HCT116 (cell line): ENCODE data around the gene AKNAD1. TPM values are rescaled to one million over a fixed set of nuclear protein-coding genes. Genes with fewer than 3 reads are reported as not detected.

ENCODE experiments used
- ATAC-seq: fragments of 200-7000 bp; cut with Tn5 transposase; 2 replicates; pipeline ENCODE4 v1.9.1; 2020; ENCODE audit warnings: mild to moderate bottlenecking, moderate library complexity
- Bru-seq: library from RNA; stranded (reverse); fragments of 400-500 nt; gene quantifications from one replicate; lab custom pipeline; 2021; lab: Mats Ljungman, UMichigan
- BruChase-seq, 2 experiments: library from RNA; stranded (reverse); fragments of 400-500 nt; gene quantifications; one replicate each; lab custom pipeline; 2021; lab: Mats Ljungman, UMichigan
- BruUV-seq: library from RNA; stranded (reverse); fragments of 400-500 nt; replicated peaks from 2 replicates; lab custom pipeline; 2021; lab: Mats Ljungman, UMichigan
- CTCF ChIA-PET: fragments of 300-600 bp; sonication (Branson Sonifier 250); formaldehyde crosslinking; loops from one replicate; lab custom pipeline; 2021; ENCODE audit warnings: antibody characterized with exemption; lab: Charles Lee
- POLR2A ChIA-PET: fragments of 300-600, 350-600 bp; sonication (Branson Sonifier 250); formaldehyde crosslinking; loops from one replicate; lab custom pipeline; 2021; ENCODE audit warnings: antibody characterized with exemption; lab: Charles Lee
- RAD21 ChIA-PET, 2 experiments: fragments of 300-600 bp; sonication (Branson Sonifier 250); formaldehyde crosslinking; loops; one replicate each; lab custom pipeline; 2023; ENCODE audit warnings: low total read pairs in 2 of 2; ENCODE audit not compliant: uncharacterized antibody in 2 of 2, unreplicated experiment in 2 of 2, low non-redundant PET in 1 of 2; lab: Charles Lee
- DNase-seq: peaks from one replicate; pipeline ENCODE4 v3.0.0-alpha.2; 2010; ENCODE audit warnings: low read depth, low spot score
- H2AFZ ChIP-seq: fragments of 200-600 bp; shearing (Covaris generic), sonication (generic); 2 replicates; pipeline ENCODE4 v1.6.1; 2017; ENCODE audit warnings: low read depth, mixed run types, mixed read lengths, antibody characterized with exemption, low read length; ENCODE audit not compliant: poor library complexity, severe bottlenecking
- H3K27ac ChIP-seq: 2 replicates; pipeline ENCODE4 v1.5.1; 2012; ENCODE audit warnings: low read depth, low read length
- H3K27me3 ChIP-seq: fragments of 200-600 bp; sonication (generic); 2 replicates; pipeline ENCODE4 v1.6.1; 2016; ENCODE audit warnings: mixed run types, low read length, mixed read lengths; ENCODE audit not compliant: insufficient read depth
- H3K36me3 ChIP-seq, 2 experiments: fragments of 200-500 bp in 1 of 2; fragments of 200-600 bp in 1 of 2; sonication (Bioruptor generic) in 1 of 2; sonication (generic) in 1 of 2; 2 replicates each; pipeline versions ENCODE4 v1.5.1 to v1.6.1; 2014 to 2016; ENCODE audit warnings: low read length in 2 of 2, inconsistent platforms in 1 of 2, mixed read lengths in 1 of 2, mixed run types in 1 of 2; ENCODE audit not compliant: insufficient read depth in 2 of 2, control insufficient read depth in 1 of 2
- H3K4me1 ChIP-seq, 2 experiments: fragments of 200-600 bp in 1 of 2; sonication (generic) in 1 of 2; 2 replicates each; pipeline versions ENCODE4 v1.5.1 to v1.6.1; 2012 to 2017; ENCODE audit warnings: low read length in 2 of 2, inconsistent platforms in 1 of 2, mild to moderate bottlenecking in 1 of 2, mixed read lengths in 1 of 2, mixed run types in 1 of 2, moderate library complexity in 1 of 2; ENCODE audit not compliant: insufficient read depth in 2 of 2, control insufficient read depth in 1 of 2
- H3K4me2 ChIP-seq: fragments of 200-600 bp; sonication (generic); 2 replicates; pipeline ENCODE4 v1.6.1; 2017; ENCODE audit warnings: mixed run types, low read length, mixed read lengths
- H3K4me3 ChIP-seq, 2 experiments: fragments of 200-600 bp in 1 of 2; sonication (generic) in 1 of 2; replicated peaks in 1 of 2; 2 replicates each; pipeline ENCODE4 v1.5.1; 2011 to 2016; ENCODE audit warnings: low read length in 2 of 2, control low read depth in 1 of 2, low read depth in 1 of 2, mild to moderate bottlenecking in 1 of 2, mixed read lengths in 1 of 2, mixed run types in 1 of 2
- H3K79me2 ChIP-seq: fragments of 200-600 bp; sonication (generic); 2 replicates; pipeline ENCODE4 v1.6.1; 2017; ENCODE audit warnings: mild to moderate bottlenecking, mixed run types, low read length, moderate library complexity, mixed read lengths; ENCODE audit not compliant: insufficient read depth
- H3K9ac ChIP-seq: fragments of 200-600 bp; sonication (generic); 2 replicates; pipeline ENCODE4 v1.6.1; 2016; ENCODE audit warnings: low read length, mixed read lengths
- H3K9me2 ChIP-seq: fragments of 200-600 bp; sonication (generic), shearing (Covaris generic); 2 replicates; pipeline ENCODE4 v1.6.1; 2017; ENCODE audit warnings: mixed run types, mild to moderate bottlenecking, moderate library complexity; ENCODE audit not compliant: insufficient read depth
- H3K9me3 ChIP-seq, 2 experiments: fragments of 200-500 bp in 1 of 2; fragments of 200-600 bp in 1 of 2; sonication (Bioruptor generic) in 1 of 2; sonication (generic) in 1 of 2; 2 replicates each; pipeline ENCODE4 v1.6.1; 2014 to 2017; ENCODE audit warnings: low read length in 2 of 2, mixed read lengths in 2 of 2, inconsistent platforms in 1 of 2, low read depth in 1 of 2, mild to moderate bottlenecking in 1 of 2, mixed run types in 1 of 2, moderate library complexity in 1 of 2; ENCODE audit not compliant: control insufficient read depth in 1 of 2, insufficient read depth in 1 of 2
- H4K20me1 ChIP-seq: fragments of 200-600 bp; sonication (generic), shearing (Covaris generic); 2 replicates; pipeline ENCODE4 v1.6.1; 2017; ENCODE audit warnings: mixed run types, mild to moderate bottlenecking, moderate library complexity; ENCODE audit not compliant: insufficient read depth
- ATF3 ChIP-seq: IDR thresholded peaks from 2 replicates; pipeline ENCODE4 v1.6.1; 2012
- CBX3 ChIP-seq: IDR thresholded peaks from 2 replicates; pipeline ENCODE4 v1.6.1; 2012; ENCODE audit warnings: low read depth
- CEBPB ChIP-seq: IDR thresholded peaks from 2 replicates; pipeline ENCODE4 v1.6.1; 2012; ENCODE audit warnings: low read depth
- EGR1 ChIP-seq: IDR thresholded peaks from 2 replicates; pipeline ENCODE4 v1.6.1; 2012; ENCODE audit warnings: low read depth
- EZH2 ChIP-seq: fragments of 200-600 bp; sonication (generic); IDR thresholded peaks from 2 replicates; pipeline ENCODE4 v1.6.1; 2017; ENCODE audit warnings: antibody characterized with exemption, mixed run types
- EZH2phosphoT487 ChIP-seq: fragments of 200-600 bp; IDR thresholded peaks from 2 replicates; pipeline ENCODE4 v1.6.1; 2018; ENCODE audit warnings: antibody characterized with exemption, borderline replicate concordance
- FOSL1 ChIP-seq: IDR thresholded peaks from 2 replicates; pipeline ENCODE4 v1.6.1; 2012; ENCODE audit warnings: low read depth
- JUND ChIP-seq: IDR thresholded peaks from 2 replicates; pipeline ENCODE4 v1.6.1; 2012
- MAX ChIP-seq: IDR thresholded peaks from 2 replicates; pipeline ENCODE4 v1.6.1; 2012
- POLR2A ChIP-seq: IDR thresholded peaks from 2 replicates; pipeline ENCODE4 v1.7.0; 2011; ENCODE audit warnings: borderline replicate concordance; ENCODE audit not compliant: insufficient read depth, insufficient read length; ENCODE audit errors: extremely low read depth
- RAD21 ChIP-seq: IDR thresholded peaks from 2 replicates; pipeline ENCODE4 v1.6.1; 2012; ENCODE audit warnings: low read depth, mild to moderate bottlenecking
- SIN3A ChIP-seq: IDR thresholded peaks from 2 replicates; pipeline ENCODE4 v1.6.1; 2012; ENCODE audit warnings: low read depth
- SP1 ChIP-seq: IDR thresholded peaks from 2 replicates; pipeline ENCODE4 v1.6.1; 2012; ENCODE audit warnings: low read depth
- SRF ChIP-seq: IDR thresholded peaks from 2 replicates; pipeline ENCODE4 v1.6.1; 2012; ENCODE audit warnings: low read depth
- TCF7L2 ChIP-seq: IDR thresholded peaks from 2 replicates; pipeline ENCODE4 v1.7.0; 2011; ENCODE audit warnings: borderline replicate concordance, inconsistent platforms; ENCODE audit not compliant: insufficient read depth, insufficient read length; ENCODE audit errors: extremely low read depth
- YY1 ChIP-seq: IDR thresholded peaks from 2 replicates; pipeline ENCODE4 v1.6.1; 2011; ENCODE audit warnings: low read length, low read depth, moderate library complexity, mild to moderate bottlenecking; ENCODE audit not compliant: insufficient replicate concordance; ENCODE audit errors: extremely low read depth
- ZFX ChIP-seq: fragments of 450-650 bp; IDR thresholded peaks from 2 replicates; pipeline ENCODE4 v1.6.1; 2017
- ZNF274 ChIP-seq: fragments of 200-500 bp; sonication (Bioruptor generic); IDR thresholded peaks from 2 replicates; pipeline ENCODE4 v1.6.1; 2014; ENCODE audit warnings: mild to moderate bottlenecking, low read depth, low read length, inconsistent platforms
- intact Hi-C: fragments of 100-400 bp; cut with micrococcal nuclease; formaldehyde crosslinking; loops from 2 replicates; pipeline ENCODE4 v1.10.0; 2022
- long read RNA-seq: library from polyadenylated mRNA; unstranded; transcript quantifications from one replicate; pipeline ENCODE4 v2.0.0, GENCODE V29; 2021; ENCODE audit not compliant: unreplicated experiment
- polyA plus RNA-seq: library from polyadenylated mRNA; unstranded; fragments of >200 nt; gene quantifications from 2 replicates; pipeline ENCODE4 v1.2.1, GENCODE V29; 2012; ENCODE audit warnings: missing spikeins
- total RNA-seq: library from RNA; stranded (reverse); gene quantifications from one replicate; pipeline ENCODE4 v1.2.1, GENCODE V29; 2021; ENCODE audit not compliant: unreplicated experiment

AKNAD1 gene
- 0.15 TPM for total RNA-seq
- polyA plus RNA-seq = 0.26 TPM in 1 of 2 replicates, not detected in the other
- percentile 17 among the genes with signal in this experiment for Bru-seq, nascent RNA
- percentile 12 among the genes with signal in this experiment for BruChase-seq, experiment 1, labeled RNA remaining after a 6-hour chase
- BruChase-seq, experiment 2, labeled RNA remaining after a 2-hour chase = percentile 8 among the genes with signal in this experiment
- long read RNA-seq = 0 reads

GRCh38 chr1:108856994-108857393 lies at the start of gene AKNAD1:
Gene AKNAD1 (minus strand): TSS chr1:108857094. CDS start chr1:108852664, 4,430 bp downstream.
- no peak for TF ChIP-seq YY1
- no peak for TF ChIP-seq CBX3
- TF ChIP-seq ATF3 = no peak
- no peak for TF ChIP-seq TCF7L2
- no peak for TF ChIP-seq ZFX
- no peak for TF ChIP-seq EZH2phosphoT487
- TF ChIP-seq RAD21 = no peak
- no peak for TF ChIP-seq JUND
- no peak for TF ChIP-seq CEBPB
- TF ChIP-seq SRF = no peak
- no peak for TF ChIP-seq SIN3A
- no peak for TF ChIP-seq POLR2A
- no peak for TF ChIP-seq EZH2
- TF ChIP-seq SP1 = no peak
- no peak for TF ChIP-seq MAX
- no peak for TF ChIP-seq EGR1
- no peak for TF ChIP-seq ZNF274
- TF ChIP-seq FOSL1 = no peak
- Histone ChIP-seq H3K27ac (no peak within 1 kb of the TSS), H4K20me1 (no peaks in the 10 kb centered on the region), H3K4me1 (no peaks in the 10 kb centered on the region), H3K36me3 (no peaks in the 10 kb centered on the region), H3K9me2 (no peaks in the 10 kb centered on the region), H3K27me3 (no peaks in the 10 kb centered on the region), H2AFZ (no peak within 1 kb of the TSS), H3K9me3 (no peaks in the 10 kb centered on the region), H3K4me3 (no peak within 1 kb of the TSS), H3K4me2 (no peak within 1 kb of the TSS), H3K9ac (no peak within 1 kb of the TSS), H3K79me2 (no peaks in the 10 kb centered on the region)
- intact Hi-C loops = no loop called here
- BruUV-seq = no TSS peak
- ChIA-PET RAD21 (no interaction called here), CTCF (no interaction called here), POLR2A (no interaction called here)
- DNase-seq (no peak), ATAC-seq (no peak)
